HEK293T (cell line): ENCODE data around the gene CYP26B1.

ENCODE experiments used
- ARNT ChIP-seq: fragments of 450-650 bp; IDR thresholded peaks from 2 replicates; pipeline ENCODE4 v1.6.1; 2017; ENCODE audit warnings: mild to moderate bottlenecking
- BHLHE40 ChIP-seq: fragments of 450-650 bp; IDR thresholded peaks from 2 replicates; pipeline ENCODE4 v1.6.1; 2016; ENCODE audit warnings: mild to moderate bottlenecking, moderate library complexity, borderline replicate concordance
- ELF4 ChIP-seq: fragments of 450-650 bp; IDR thresholded peaks from 2 replicates; pipeline ENCODE4 v1.6.1; 2017; ENCODE audit warnings: antibody characterized with exemption
- FOXA1 ChIP-seq: fragments of 450-650 bp; IDR thresholded peaks from 2 replicates; pipeline ENCODE4 v1.6.1; 2016; ENCODE audit warnings: mild to moderate bottlenecking
- FOXM1 ChIP-seq: fragments of 450-650 bp; IDR thresholded peaks from 2 replicates; pipeline ENCODE4 v1.6.1; 2017; ENCODE audit warnings: mild to moderate bottlenecking, borderline replicate concordance
- HDGF ChIP-seq: fragments of 450-650 bp; IDR thresholded peaks from 2 replicates; pipeline ENCODE4 v1.6.1; 2017; ENCODE audit warnings: antibody characterized with exemption, borderline replicate concordance
- NFRKB ChIP-seq: fragments of 450-650 bp; IDR thresholded peaks from 2 replicates; pipeline ENCODE4 v1.6.1; 2016; ENCODE audit warnings: mild to moderate bottlenecking, moderate library complexity
- SP1 ChIP-seq: fragments of 450-650 bp; IDR thresholded peaks from 2 replicates; pipeline ENCODE4 v1.6.1; 2017
- SUZ12 ChIP-seq: fragments of 450-650 bp; IDR thresholded peaks from 2 replicates; pipeline ENCODE4 v1.6.1; 2016; ENCODE audit warnings: mild to moderate bottlenecking
- TARDBP ChIP-seq: fragments of 450-650 bp; IDR thresholded peaks from 2 replicates; pipeline ENCODE4 v1.6.1; 2016
- ZNF384 ChIP-seq: fragments of 450-650 bp; IDR thresholded peaks from 2 replicates; pipeline ENCODE4 v1.6.1; 2016

DNA sequence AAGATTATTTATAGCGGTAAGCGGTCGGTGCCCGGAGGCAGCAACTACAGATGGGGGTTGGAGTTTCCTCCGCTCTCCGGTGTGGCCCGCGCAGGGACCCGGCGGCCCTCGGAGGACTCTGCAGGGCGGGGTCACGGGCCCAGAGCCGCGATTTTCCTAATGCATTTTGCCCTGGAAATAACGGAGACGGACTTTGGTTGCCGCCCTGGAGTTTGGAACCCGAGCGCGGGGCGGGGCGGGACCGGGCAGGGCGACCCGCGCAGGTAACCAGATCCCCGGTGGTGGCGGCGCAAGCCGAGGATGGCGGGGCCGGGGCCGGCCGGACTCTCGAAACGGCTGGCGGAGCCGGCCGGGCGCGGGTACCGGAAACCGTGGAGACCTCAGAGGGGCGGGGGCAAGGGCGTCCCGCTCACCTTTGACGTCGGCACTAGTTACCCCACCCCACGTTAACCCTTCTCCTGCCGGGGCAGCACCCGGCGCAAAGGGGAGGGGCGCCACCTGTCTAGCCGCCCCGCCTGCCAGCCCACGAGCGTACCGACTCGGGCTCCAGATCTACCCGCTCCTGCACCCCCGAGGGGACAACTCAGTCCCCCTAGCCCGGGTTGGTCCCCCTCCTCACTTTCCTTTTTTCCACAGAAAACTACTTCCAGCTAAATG, 2.9 kb downstream of the CYP26B1 start:
- TF ChIP-seq NFRKB (no peak), FOXM1 (no peak), SP1 (no peak), TARDBP (no peak), ZNF384 (no peak), BHLHE40 (no peak), HDGF (no peak), FOXA1 (no peak), ARNT (no peak), SUZ12 (no peak), ELF4 (no peak)
